GM19455 (cell line): ENCODE results near the gene TUBA3D.
"Not testable (repeated sequence)": the region's sequence is repeated elsewhere in the genome, so short reads cannot be mapped to it uniquely, and the experiment has no call there.

ENCODE experiments used
- ATAC-seq: cut with Tn5 transposase; IDR thresholded peaks from one replicate; pipeline ENCODE4 v1.9.1; 2021; ENCODE audit not compliant: unreplicated experiment

The TUBA3D gene

GRCh38 chr2:131531547-131532185 lies 55.7 kb downstream of the TUBA3D start:
- not testable (repeated sequence) for ATAC-seq
